Stimulated activated CD8-positive, alpha-beta memory T cell treated with anti-CD3 and anti-CD28 coated beads, Interleukin-12 subunit alpha, Interleukin-12 subunit beta, amount 100 ng/mL, for 1 hour (primary cell): ENCODE results near the gene GNPTG.
A peak's percentile ranks its signal among the peaks of the same experiment; 100 is the strongest.

Experiments used
- DNase-seq: peaks from one replicate; pipeline ENCODE4 v3.0.0-alpha.2; 2020; ENCODE audit warnings: low read depth

The GNPTG gene

DNA sequence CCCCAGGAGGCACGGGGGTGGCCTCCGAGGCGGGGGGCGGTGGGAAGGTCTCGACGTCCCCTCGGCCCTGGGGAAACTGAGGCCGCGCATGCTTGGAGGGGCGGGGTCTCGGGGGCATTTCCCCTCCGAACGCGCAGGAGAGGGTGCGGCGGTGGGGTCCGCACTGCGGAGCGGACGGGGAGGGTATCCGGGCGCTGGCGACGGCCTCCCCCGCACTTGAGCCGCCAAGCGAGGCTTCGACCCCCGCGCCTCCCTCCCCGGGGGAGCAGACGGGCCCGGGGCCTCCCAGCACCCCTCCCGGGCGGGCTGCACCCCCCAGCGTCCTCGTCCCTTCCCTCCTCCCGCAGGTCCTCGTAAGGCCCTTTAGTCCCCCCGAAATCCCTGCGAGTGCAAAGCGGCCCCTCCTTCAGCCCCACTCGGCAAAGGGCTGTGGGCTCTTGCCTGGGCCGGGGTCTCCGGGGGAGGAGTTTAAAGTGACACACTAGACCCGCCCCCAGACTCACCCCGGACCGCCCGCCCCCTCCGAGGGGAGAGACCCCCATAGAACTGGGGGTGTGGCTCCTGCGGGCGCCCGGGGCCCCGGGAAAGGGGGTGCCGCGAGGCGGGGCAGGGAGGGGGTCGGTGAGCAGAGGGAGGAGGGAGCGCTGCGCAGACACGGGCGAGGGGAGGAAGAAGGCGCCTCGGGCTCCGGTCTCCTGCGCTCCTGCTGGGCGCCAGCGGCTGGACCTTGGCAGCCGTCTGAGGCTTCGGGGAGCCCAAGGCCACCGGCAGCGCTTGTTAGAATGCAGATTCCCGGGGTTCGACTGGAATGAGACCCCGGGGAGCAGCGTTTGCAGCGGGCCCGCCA lies 17.7 kb upstream of the GNPTG start:
- no peak for DNase-seq

DNA sequence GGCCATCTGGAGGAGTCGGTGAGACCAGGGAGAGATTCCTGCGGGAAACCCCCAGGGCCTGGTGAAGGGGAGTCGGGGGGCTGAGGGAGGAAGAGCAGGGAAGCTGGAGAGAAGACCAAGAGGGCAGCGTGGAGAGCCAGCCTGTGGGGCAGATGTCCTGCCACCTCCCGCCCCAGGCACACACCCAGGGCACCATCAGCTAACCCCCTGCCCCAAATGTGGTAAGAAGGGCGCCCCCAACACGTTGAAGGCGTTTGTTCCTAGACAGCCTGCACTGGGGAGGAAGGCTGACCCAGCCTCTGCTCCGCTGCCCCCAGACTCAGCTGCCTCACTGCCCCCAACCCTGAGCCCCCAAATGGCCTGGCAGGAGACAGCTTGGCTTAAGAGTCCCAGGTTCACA lies 17.0 kb upstream of the GNPTG start:
- no peak for DNase-seq

DNA sequence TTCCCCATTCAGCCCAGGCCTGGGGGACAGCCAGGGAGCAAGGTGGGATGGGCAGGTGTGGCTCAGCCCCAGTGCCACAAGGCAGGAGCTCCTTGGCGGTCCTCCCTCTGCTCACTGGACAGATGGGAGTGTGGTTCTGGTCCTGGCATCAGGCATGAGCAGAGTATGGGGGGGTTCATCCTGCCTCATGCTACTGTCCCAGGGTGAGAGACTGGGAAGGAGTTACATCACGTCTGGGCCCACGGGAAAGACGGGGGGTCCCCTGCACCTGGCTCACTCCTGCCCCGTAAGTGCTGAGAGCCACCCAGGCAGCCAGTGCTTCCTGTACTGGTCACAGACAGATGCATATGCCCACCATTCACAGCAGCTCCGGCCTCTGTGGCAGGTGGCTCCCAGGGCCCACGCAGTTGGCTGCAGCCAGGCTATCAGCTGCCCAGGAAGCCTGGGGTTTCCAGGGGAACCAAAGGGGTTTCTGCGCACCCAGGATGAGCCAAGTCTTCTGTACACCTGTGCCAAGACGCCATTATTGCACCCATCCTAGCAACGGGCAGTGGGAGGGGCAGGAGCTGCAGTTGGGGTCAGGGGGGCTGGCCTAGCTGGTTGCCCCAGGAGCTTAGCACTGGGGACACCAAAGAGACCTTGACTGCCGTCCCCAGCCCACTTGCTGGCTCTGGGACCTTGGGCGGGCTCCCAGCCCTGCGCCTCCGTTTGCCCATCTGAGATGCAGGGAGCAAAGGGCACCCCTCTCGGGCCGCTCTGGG lies 16.3 kb upstream of the GNPTG start:
- no peak for DNase-seq

DNA sequence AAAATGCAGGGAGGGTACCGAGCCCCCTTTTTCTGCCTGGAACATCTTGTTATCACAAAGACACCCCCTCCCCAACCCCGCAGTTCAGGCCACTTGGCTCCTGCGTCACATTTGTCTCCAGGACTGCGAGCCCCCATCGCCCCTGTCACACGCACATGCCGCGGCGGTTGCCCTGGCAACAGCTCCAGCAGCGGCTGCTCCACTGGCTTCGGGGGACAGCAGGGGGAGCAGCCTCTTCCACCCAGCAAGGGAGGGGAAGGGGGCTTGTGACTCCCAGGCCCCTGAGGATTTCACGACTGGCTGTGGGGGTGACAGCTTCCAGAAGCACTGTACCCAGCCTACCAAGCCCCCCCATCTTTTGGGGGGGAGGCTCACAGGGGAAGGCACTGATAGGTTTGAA lies 15.7 kb upstream of the GNPTG start:
- no peak for DNase-seq

DNA sequence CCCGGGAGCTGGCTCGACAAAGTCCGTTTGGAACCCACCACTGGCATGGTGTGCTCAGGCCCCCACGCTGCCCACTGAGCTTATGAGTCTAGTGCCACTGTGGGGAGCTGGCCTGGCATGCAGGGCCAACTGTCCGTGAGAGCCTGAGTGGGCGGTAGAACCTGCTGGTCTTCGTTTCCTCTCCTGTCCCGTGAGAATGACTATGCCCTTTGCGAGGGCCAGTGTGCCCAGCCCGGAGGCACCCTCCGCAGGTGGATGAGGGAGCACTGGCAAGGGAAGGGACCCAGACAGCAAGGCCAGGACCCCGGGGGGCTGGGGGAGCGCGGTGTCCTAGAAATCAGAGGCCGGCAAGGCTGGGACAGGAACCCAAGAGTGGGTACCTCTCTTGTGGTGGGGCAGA lies 15.1 kb upstream of the GNPTG start:
- DNase-seq = no peak

DNA sequence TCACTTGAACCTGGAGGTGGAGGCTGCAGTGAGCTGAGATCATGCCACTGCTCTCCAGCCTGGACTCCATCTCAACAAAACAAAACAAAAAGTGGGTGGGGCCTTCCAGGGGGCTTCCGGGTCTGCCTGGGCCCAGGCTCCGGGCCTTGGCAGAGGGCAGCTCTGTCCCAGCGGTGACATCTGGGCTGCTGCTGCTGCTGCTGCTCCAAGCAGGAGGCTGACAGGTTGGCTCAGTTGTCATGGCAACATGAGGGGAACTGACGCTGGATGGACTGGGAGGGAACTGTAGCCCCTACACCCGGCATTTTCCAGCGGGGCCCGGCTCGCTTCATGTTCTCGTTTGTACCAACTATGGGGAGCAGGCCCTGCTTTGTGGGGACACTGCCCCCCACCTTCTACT lies 14.2 kb upstream of the GNPTG start:
- DNase-seq = no peak

DNA sequence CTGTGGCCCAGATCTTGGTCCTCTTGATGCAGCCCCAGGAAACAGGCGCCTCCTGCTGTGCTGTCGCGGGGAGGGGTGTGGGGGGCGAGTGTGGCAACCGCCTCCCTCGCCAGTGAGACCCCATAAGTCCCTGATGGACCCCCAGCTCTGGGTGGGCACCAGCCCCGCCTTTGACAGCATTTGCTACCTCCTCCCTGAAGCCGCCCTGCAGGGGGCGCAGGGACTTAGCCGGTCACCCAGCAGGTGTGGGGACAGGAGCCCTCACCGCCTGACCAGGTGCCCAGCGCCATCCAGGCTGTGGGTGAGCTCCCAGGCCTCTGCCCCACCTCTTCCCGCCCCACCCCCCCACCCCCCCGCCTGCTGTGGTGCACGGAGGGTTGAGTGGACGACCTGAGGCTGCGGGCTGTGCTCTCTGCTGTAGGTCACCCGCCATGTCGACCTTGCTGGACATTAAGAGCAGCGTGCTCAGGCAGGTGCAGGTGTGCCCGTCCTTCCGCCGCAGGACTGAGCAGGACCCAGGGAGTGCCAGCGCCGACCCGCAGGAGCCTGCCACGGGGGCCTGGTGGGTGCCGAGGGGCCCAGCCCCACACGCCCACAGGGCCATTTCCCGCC lies 13.5 kb upstream of the GNPTG start:
- no peak for DNase-seq

DNA sequence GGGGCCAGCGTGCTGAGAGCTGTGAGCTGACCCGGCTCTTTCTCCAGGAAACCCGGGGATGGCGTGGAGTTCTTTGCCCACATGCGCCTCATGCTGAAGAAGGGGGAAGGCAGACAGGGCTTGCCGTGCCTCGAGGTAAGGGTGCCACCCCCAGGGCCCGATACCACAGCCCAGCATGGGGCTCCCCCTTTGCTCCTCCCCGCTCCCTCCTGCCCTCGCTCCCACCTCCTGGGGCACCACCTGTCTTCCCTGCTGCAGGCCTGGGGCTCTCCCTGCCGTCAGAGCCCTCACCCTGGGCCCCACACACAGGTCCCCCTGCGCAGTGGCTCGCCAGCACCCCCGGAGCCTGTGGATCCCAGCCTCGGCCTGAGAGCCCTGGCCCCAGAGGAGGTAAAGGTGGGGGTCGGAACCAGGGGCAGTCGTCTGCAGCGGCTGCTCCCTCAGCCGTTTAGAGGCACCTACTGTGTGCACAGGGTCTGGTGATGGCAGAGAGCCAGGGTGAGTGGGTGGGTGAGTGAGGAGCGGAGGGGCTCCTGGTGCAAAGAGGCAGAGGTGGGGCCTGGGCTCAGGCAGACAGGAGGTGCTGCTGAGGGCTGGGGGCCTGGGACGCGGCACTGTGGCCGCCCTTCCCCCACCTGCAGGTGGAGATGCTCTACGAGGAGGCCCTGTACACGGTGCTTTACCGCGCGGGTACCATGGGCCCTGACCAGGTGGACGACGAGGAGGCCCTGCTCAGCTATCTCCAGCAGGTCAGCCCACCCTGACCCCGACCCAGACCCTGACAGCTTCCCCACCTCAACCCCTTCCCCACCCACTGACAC lies 12.7 kb upstream of the GNPTG start:
- no peak for DNase-seq

DNA sequence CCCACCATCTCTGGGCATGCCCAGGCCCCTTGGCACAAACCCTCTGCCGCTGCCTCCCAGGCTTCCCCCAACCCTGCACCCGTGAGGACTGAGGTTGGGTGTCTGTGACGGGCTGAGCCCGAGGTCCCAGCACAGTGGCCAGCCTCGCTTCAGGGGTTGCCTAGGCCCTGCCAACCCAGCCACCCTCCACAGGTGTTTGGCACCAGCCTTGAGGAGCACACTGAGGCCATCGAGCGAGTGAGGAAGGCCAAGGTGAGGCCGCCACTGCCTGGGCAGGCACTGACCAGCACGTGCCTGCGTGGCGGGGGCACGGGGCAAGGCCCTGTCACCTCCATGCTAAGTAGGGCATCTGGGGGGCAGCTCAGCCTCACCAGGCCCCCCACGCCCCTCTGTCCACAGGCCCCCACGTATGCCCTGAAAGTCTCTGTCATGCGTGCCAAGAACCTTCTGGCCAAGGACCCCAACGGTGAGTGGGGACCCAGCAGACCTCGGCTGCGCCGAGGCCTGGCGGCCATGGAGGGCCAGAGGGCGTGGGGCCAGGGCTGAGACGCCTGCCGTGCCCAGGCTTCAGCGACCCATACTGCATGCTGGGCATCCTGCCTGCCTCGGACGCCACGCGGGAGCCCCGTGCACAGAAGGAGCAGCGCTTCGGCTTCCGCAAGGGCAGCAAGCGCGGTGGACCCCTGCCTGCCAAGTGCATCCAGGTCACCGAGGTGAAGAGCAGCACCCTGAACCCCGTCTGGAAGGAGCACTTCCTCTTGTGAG lies 10.8 kb upstream of the GNPTG start:
- DNase-seq = no peak

DNA sequence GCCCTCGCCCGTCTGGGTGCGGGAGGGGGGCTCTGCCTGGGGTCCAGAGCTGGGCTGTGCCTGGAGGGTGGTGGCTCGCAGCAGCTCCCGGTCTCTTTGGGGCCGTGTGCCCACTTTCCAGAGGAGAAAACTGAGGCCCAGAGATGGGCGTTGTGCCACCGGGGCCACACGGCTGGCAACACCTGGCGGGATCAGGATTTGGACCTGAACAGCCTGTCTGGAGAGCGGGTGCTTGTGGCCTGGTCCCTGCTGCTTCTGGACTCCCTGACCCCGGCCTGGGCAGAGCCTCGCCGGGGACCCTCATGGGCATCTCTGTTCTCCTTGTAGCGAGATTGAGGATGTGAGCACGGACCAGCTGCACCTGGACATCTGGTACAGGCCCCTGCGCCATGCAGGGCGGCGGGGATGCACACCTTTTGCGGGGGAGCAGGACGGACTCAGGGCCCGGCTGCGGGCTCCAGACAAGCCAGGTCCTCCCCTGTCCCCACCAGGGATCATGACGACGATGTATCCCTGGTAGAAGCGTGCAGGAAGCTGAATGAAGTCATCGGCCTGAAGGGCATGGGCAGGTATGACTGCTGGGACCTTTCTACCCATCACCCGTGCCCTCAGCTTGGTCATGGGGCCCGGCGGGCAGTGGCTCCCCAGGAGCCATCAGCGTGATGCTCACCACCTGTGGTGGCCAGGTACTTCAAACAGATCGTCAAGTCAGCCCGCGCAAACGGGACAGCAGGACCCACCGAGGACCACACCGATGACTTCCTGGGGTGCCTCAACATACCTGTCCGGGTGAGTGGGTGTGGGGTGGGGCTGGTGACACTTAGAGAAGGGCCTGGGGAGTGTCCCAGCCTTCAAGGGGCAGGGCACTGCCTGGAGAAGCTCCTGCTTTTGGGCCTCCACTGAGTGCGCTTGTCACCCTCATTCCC lies 10.0 kb upstream of the GNPTG start:
- DNase-seq = no peak

DNA sequence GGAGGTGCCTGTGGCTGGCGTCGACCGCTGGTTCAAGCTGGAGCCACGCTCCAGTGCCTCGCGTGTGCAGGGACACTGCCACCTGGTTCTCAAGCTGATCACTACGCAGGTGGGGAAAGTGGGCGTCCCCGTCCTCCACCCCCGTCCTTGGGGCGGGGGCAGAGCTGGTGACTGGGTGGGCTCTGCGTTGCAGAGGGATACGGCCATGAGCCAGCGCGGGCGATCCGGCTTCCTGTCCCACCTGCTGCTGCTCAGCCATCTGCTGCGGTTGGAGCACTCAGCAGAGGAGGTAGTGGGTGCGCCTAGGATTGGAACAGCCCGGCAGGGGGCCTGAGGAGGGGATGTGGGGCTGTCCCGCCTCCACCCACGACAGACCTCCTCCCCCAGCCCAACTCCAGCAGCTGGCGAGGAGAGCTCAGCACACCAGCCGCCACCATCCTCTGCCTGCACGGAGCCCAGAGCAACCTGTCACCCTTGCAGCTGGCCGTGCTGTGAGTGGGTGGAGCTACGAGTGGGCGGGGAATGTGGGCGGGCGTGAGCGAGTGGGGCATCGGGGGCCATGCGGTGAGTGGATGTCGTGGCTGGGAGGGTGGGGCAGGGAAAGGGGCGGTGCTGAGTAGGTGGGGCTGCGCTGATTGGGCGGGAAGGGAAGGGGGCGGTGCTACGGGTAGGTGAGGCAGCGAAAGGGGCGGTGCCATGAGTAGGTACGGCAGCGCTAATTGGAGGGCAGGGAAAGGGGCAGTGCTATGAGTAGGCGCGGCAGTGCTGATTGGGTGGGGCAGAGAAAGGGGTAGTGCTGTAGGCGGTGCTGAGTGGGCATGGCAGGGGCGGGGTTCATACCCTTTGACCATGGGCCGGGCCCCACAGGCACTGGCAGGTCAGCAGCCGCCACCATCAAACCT lies 9.0 kb upstream of the GNPTG start:
- peak; percentile 87 for DNase-seq

DNA sequence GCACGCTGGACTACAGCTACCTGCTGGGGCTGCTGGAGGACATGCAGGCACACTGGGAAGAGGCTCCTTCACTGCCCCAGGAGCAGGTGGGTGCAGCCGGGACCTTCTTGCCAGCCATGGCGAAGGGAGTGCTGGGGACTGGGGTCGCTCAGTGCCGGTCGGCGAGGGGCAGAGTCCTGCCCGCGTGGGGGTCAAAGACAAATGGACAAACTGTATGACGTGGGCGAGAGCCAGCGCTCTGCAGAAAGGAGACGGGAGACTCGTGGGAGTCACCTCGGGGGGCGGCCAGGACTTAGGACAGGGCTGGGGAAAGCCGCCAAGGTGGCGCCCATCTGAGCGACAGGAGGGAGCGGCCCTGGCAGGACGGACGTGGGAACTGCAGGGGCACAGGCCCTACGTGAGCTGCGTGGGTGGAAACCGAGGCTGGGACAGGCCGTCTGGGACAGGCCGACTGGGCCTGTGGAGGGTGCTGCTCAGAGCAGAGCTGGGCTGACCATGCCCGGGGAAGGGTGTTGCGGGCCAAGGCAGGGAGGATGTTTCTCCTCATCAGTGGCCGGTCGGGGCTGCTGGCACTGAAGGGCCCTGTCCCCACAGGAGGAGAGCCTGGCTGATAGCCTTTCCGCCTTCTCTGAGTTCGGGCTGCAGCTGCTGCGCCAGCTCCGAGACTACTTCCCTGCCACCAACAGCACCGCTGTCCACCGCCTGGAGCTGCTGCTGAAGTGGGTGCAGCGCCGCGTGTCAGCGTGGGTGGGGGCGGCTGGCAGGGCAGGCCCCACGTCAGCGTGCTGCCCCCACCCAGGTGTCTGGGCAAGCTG lies 8.1 kb upstream of the GNPTG start:
- no peak for DNase-seq

DNA sequence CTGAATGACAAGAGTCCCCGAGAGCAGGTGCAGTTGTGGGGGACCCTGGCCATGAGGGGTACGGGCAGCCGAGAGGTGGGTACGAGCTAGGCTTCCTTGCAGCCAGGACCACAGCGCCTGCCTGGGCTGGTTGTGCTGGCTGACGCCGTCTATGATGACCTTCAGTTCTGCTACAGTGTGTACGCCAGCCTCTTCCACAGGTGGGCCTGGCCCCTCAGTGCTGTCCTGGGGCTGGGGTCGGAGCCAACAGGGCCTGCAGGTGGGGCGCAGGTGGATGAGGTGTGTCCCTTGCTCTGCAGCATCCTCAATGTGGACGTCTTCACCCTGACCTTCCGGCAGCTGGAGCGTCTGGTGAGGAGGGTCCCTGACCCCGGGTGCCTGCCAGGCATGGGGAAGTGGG lies 7.2 kb upstream of the GNPTG start:
- no peak for DNase-seq

DNA sequence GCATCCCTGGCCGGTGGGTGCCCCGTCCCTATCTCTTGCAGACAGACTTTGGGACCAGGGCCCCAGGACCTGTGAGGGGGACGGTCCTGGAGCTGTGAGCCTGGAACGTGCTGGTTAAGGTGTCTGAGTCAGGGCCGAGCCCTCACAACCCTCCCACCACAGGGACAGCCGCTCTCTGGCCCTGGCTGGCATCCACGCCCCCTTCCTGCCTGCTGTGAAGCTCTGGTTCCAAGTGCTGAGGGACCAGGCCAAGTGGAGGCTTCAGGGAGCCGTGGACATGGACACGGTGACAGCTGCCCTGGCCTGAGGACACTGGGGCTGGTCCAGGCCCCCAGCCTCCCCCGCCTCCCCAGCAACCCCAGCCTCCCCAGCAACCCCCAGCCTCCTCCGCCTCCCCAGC lies 6.6 kb upstream of the GNPTG start:
- no peak for DNase-seq

DNA sequence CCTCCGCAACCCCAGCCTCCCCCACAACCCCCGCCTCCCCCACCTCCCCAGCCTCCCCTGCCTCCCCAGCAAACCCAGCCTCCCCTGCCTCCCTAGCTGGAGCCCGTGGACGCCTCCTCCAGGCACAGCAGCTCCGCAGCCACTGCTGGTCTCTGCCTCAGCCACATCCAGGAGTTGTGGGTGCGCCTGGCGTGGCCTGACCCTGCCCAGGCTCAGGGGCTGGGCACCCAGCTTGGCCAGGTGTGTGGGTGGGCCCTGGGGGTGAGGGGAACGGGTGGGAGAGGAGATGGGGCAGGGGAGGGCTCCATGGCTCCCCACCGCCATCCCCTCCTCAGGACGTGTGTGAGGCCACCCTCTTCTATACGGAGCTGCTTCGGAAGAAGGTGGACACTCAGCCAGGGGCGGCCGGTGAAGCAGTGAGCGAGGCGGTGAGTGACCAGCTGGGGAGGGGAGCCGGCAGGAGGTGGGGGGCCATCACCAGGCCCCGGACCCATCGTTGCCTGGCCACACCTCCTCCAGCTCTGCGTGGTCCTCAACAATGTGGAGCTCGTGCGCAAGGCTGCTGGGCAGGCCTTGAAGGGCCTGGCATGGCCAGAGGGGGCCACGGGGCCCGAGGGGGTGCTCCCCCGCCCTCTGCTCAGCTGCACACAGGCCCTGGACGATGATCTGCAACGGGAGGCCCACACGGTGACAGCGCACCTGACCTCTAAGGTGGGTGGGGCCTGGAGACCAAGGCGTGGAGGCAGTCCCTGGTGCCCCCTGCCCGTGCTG lies 5.9 kb upstream of the GNPTG start:
- DNase-seq = no peak

DNA sequence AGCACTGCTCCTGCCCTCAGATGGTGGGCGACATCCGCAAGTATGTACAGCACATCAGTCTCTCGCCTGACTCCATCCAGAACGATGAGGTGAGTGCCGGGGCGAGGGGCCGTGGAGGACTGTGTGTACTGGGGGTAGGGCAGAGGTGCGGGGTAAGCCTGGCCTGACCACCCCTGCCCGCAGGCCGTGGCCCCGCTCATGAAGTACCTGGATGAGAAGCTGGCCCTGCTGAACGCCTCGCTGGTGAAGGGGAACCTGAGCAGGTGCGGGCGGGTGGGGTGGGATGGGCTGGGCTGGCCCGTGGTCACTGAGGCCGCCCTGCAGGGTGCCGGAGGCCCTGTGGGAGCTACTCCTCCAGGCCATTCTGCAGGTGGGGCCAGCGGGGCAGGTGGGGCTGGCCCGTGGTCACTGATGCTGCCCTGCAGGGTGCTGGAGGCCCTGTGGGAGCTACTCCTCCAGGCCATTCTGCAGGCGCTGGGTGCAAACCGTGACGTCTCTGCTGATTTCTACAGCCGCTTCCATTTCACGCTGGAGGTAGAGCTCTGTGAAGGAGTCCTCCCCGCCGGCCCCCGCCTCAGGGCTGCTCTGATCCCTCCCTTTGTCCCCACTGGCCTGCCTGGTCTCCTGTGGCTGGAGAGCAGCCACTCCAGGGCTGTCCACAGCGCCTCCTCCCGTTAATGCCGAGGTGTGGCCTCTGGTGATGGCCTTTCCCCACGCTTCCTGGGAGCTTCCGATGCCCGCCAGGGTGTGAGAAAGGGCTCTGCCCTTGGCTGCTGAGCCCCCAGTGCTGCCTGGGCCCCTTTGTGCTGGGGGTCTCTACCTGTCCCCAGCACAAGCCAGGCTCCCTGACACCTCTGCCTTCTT lies 5.1 kb upstream of the GNPTG start:
- DNase-seq = no peak
